Loucy (cell line): ENCODE data around the gene PDIA2.

Experiments
- EZH2phosphoT487 ChIP-seq: fragments of 200-600 bp; IDR thresholded peaks from 2 replicates; pipeline ENCODE4 v1.6.1; 2018; ENCODE audit warnings: antibody characterized with exemption, mild to moderate bottlenecking, moderate library complexity, borderline replicate concordance
- TF ChIP-seq, protein P1 (sequence below): fragments of 200-600 bp; sonication (generic); conservative IDR thresholded peaks from 2 replicates; pipeline ENCODE4 v1.5.1; 2014; ENCODE audit warnings: mild to moderate bottlenecking, antibody characterized with exemption, low read length

DNA sequence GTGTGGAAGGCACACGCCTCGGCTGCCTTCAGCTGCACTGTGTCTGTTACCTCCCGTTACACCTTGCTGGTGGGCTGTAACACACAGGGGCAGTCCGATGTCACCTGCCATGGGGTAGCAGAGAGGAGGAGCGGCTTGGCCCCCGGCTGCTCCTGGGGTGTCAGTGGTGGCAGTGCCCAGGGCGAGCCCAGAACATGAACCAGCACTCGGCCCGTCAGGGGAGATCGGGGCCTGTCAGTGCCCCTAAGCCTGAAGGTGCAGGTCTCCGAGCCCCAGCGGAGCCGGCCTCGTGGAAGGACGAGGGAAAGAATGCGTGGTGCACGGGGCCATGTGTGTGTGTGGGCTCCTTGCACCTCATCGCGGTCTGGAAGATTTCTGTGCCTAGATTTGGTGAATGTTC is 22.6 kb upstream of the PDIA2 start:
- TF ChIP-seq, protein P1, sequence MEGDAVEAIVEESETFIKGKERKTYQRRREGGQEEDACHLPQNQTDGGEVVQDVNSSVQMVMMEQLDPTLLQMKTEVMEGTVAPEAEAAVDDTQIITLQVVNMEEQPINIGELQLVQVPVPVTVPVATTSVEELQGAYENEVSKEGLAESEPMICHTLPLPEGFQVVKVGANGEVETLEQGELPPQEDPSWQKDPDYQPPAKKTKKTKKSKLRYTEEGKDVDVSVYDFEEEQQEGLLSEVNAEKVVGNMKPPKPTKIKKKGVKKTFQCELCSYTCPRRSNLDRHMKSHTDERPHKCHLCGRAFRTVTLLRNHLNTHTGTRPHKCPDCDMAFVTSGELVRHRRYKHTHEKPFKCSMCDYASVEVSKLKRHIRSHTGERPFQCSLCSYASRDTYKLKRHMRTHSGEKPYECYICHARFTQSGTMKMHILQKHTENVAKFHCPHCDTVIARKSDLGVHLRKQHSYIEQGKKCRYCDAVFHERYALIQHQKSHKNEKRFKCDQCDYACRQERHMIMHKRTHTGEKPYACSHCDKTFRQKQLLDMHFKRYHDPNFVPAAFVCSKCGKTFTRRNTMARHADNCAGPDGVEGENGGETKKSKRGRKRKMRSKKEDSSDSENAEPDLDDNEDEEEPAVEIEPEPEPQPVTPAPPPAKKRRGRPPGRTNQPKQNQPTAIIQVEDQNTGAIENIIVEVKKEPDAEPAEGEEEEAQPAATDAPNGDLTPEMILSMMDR, result no peak
- TF ChIP-seq EZH2phosphoT487, result no peak
